HG03575 (cell line): ENCODE data around the gene ADCY1.

Experiments
- ATAC-seq: cut with Tn5 transposase; IDR thresholded peaks from one replicate; pipeline ENCODE4 v1.9.1; 2021; ENCODE audit not compliant: unreplicated experiment, insufficient number of reproducible peaks, low FRiP score; ENCODE audit errors: extremely low read depth

The ADCY1 gene

GRCh38 chr7:45683556-45684148, 109.5 kb downstream of the ADCY1 start:
- ATAC-seq, result no peak

DNA sequence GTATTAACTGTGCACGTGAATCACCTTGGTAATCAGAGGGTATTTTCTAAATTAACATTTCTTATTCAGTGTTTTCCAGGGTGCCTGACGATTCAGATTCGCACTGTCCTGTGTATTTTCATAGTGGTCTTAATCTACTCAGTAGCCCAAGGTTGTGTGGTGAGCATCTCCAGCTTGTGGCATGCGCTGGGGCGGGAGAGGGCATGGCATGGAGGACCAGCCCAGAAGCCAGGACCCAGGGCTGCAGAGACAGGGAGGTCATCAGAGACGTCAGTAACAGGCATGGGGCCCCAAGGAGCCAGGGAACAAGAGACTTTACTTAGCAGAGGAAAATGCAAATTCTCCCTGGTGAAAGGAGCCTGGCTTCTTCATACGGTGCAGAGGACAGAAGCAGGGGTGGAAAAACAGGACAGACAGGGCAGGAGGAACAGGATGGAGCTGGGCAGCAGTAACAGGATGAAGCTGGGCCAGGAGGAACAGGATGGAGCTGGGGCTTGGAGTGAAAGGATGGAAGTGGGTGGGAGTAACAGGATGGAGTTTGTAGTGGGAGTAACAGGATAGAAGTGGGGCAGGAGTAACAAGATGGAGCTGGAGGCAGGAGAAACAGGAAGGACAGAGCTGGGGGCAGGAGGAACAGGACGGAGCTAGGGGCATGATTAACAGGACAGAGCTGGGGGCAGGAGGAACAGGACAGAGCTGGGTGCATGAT, 110.9 kb downstream of the ADCY1 start:
- no peak for ATAC-seq

- ATAC-seq, result no peak
Measured at GRCh38 chr7:45685619-45686240, 111.6 kb downstream of the ADCY1 start.

- no peak for ATAC-seq
Measured at GRCh38 chr7:45686441-45687184, 112.4 kb downstream of the ADCY1 start.

DNA sequence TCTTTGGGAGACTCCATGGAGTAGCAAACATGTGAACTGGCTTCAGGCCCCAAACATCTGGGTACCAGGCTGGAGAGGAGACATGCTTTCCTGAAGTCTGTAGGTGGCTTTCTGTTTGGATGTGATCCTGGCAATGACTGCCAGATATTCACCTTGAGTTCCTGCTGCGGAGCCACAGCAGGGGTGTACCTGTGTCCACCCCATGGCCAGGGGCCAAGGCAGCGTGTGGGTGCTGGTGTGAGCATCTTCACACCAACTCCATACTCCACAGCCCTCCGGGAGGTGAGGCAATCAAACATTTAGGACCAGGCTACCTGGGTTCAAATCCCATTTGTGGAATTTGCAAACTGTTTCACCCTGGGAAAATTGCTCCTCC, 113.0 kb downstream of the ADCY1 start:
- ATAC-seq, result no peak

DNA sequence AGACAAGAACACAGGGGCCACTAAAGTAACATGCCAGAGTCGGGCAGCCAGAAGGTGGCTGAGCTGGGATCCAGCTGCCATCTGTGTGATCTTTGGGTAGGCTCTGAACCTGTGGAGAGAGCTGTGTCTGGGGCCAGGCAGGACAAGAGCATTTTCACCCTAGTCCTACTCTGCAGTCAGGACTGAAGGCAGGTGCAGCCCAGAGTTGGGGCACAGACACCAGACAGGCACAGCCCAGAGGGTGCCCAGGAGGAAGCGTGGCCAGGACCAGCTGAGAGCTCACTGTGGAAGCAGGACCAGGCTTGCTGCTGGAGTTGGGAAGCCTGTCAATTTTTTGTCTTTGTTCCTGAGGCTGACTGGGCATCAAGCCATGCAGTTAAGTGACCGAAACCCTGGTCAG, 113.6 kb downstream of the ADCY1 start:
- no peak for ATAC-seq

- ATAC-seq, result no peak
Measured at GRCh38 chr7:45688382-45688781, 114.2 kb downstream of the ADCY1 start.

DNA sequence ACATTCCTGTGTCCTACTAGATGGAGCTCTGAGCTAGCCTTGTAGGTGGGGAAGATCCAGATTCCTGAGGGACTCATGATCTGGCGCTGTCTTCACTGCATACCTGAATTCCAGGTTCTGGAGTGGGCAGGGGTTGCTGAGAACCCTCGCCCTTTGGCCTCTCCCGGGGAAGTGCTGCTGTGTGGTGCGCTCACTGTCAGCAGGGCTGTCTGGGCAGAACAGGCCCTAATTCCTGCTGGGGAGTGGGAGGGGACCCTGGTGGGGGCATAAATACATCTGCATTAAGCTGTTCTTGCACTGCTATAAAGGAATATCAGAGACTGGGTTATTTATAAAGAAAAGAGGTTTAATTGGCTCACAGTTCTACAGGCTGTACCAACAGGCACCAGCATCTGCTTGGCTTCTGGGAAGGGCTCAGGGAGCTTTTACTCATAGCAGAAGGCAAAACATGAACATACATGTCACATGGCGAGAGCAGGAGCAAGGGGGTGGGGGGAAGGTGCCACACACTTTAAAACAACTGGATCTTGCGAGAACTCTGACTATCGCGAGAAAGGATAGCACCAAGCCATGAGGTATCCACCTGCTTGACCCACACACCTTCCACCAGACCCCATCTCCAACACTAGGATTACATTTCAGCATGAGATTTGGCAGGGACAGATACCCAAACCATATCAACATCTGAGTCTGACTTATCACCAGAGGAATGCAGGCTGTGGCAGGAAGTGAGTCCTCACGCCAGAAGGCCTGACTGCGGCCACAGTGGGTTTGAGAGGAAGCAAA, 115.0 kb downstream of the ADCY1 start:
- ATAC-seq, result no peak

DNA sequence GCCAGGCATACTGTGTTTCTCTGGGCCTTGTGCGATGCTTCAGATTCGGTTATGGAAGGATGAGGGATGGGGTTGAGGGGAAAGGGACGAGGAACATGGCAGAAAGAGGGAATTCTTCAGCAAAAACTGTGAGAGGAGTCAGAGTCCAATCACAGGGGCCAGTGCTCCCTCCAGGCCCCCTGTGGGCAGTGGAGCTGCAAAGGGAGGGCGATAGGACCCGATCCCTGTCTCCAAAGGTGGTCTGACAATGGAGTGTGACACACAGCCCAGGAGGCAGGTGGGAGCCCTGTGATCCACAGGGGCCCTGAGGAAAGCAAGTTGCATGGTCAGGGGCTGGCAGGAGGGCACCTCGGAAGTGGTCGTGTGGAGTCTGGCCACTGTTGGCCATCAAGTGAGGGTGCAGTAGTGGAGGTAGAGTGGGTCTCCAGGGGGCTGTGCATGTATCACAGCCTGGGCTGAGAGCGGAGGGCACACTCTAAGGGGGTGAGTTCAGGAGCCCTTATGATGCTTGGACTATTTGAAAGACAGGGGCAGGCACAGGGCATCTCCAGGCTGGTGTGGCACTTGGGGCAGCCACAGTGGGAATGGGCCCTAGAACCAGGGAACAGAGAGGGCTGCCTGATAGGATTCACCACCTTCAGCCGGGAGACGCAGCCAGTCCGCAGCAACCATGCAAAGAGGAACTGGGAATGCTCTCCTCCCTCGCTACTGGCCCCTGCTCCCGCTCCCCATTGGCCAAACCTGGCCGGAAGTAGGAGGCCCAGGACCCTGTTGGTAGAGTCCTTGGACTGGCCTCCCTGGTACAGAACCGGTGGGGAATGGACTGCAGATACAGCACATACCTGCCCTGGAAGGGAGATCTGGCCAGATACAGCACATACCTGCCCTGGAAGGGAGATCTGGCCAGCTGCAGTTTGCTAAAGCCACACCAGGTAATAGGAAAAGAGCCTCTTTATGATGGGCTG, 115.9 kb downstream of the ADCY1 start:
- ATAC-seq, result no peak

GRCh38 chr7:45690762-45691150, 116.6 kb downstream of the ADCY1 start:
- ATAC-seq, result no peak

GRCh38 chr7:45691155-45691656, 117.0 kb downstream of the ADCY1 start:
- ATAC-seq, result no peak

- no peak for ATAC-seq
Measured at GRCh38 chr7:45692031-45692430, 117.9 kb downstream of the ADCY1 start.

DNA sequence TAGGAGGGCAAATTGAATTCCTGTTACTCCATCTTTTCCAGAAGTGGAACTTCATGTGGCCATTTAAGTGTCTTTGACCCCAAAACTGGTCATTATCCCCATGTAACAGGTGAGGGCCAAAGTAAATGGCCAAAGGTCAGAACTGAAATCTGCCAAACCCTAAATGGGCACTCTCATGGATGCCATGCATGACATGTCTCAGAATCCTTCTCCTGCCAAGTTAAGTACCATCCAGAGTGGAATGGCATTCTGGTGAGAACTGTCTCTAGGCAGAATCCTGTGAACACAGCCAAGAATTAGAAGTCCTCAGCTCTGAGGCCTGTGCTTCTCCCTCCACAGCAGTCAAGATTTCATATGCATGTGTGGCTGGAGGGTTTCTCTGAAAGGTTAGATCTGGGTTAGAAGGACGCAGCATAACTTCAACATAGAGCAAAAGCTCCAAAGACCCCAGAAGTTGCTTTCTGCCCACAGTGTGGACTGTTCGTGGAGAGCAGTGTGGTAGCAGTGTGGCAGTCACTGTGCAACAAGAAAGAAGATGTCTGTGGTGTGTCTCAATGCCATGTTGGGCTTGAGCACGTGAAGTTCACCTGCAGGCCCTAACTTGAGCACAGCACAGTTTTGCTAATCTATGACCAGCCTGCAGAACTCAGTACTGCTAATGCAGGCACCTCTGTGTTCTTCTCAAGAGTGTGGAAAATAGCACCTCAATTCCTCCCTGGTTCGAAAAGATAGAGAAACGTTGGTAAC, 121.3 kb downstream of the ADCY1 start:
- ATAC-seq, result no peak

DNA sequence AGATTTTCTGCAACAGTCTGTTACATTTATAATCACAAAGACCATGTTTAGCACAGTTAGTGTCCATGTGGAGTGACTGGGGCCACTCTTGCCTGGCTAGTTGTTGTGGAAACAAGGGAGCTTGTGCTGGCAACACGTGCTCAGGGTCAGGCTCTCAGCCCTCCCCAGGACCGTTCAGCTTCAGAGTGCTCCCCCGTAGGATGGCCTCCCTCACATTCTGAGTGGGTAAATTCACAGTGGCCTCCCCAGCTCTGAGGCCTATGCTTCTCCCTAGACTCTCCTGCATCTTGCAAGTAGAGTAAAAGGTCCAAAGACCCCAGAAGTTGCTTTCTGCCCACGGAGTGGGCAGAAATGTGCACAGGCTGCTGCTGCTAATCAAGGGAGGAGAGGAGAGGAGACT, 122.3 kb downstream of the ADCY1 start:
- no peak for ATAC-seq

GRCh38 chr7:45697576-45698136, 123.5 kb downstream of the ADCY1 start:
- ATAC-seq, result no peak

- no peak for ATAC-seq
Measured at GRCh38 chr7:45698303-45699014, 124.3 kb downstream of the ADCY1 start.

DNA sequence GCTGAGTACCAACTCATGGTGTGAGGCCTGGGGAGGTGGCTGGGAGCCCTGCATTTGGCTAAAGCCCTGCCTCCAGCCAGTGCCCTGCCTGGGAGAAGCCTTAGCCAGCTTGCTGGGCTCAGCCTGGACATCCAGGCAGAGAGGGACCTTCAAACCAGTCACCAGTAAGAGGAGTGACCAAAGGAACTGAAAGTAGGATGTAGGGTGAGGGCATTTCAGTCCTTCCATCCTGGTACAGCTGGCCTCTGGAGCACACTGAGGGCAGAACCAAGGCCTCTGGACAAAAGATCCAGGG, 124.8 kb downstream of the ADCY1 start:
- ATAC-seq, result no peak
